ENCODE results near the gene ADAT3.
"Not testable (repeated sequence)": the region's sequence is repeated elsewhere in the genome, so short reads cannot be mapped to it uniquely, and the experiment has no call there.

DNA sequence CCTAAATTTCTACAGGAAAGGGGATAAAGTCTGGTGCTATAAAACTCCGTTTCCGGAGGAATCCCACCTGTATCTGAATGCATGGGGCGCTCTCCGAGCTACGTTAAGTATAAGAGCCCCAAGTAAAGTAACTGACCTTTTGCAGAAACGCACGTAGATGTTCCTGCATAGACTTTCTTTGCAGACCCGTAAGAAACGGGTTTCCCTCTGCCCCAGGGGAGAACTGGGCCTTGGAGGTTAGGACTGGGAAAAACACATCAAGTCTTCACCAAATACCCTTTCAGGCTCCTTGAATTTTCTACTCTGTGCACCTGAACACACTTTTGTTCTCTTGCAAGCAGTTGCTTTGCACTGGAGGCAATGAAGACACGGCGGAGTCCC is 29.9 kb upstream of the ADAT3 start:
- not testable (repeated sequence) for TF ChIP-seq ZNF239, ZNF629 (tag by site-specific recombination; IDR thresholded peaks at IDR 0.05)
- TF ChIP-seq, protein P1, sequence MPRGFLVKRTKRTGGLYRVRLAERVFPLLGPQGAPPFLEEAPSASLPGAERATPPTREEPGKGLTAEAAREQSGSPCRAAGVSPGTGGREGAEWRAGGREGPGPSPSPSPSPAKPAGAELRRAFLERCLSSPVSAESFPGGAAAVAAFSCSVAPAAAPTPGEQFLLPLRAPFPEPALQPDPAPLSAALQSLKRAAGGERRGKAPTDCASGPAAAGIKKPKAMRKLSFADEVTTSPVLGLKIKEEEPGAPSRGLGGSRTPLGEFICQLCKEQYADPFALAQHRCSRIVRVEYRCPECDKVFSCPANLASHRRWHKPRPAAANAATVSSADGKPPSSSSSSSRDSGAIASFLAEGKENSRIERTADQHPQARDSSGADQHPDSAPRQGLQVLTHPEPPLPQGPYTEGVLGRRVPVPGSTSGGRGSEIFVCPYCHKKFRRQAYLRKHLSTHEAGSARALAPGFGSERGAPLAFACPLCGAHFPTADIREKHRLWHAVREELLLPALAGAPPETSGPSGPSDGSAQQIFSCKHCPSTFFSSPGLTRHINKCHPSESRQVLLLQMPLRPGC (tag by site-specific recombination; IDR thresholded peaks at IDR 0.05): not testable (repeated sequence)
- TF ChIP-seq, protein P2, sequence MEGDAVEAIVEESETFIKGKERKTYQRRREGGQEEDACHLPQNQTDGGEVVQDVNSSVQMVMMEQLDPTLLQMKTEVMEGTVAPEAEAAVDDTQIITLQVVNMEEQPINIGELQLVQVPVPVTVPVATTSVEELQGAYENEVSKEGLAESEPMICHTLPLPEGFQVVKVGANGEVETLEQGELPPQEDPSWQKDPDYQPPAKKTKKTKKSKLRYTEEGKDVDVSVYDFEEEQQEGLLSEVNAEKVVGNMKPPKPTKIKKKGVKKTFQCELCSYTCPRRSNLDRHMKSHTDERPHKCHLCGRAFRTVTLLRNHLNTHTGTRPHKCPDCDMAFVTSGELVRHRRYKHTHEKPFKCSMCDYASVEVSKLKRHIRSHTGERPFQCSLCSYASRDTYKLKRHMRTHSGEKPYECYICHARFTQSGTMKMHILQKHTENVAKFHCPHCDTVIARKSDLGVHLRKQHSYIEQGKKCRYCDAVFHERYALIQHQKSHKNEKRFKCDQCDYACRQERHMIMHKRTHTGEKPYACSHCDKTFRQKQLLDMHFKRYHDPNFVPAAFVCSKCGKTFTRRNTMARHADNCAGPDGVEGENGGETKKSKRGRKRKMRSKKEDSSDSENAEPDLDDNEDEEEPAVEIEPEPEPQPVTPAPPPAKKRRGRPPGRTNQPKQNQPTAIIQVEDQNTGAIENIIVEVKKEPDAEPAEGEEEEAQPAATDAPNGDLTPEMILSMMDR (tag by site-specific recombination; IDR thresholded peaks at IDR 0.05): not testable (repeated sequence)
